AG20443 (cell line): ENCODE measurements around the gene CHIT1.
"Not testable (repeated sequence)": the region's sequence is repeated elsewhere in the genome, so short reads cannot be mapped to it uniquely, and the experiment has no call there.

Experiments used
- DNase-seq: peaks from one replicate; pipeline ENCODE4 v3.0.0; 2012; ENCODE audit warnings: low spot score, mixed read lengths

The CHIT1 gene

DNA sequence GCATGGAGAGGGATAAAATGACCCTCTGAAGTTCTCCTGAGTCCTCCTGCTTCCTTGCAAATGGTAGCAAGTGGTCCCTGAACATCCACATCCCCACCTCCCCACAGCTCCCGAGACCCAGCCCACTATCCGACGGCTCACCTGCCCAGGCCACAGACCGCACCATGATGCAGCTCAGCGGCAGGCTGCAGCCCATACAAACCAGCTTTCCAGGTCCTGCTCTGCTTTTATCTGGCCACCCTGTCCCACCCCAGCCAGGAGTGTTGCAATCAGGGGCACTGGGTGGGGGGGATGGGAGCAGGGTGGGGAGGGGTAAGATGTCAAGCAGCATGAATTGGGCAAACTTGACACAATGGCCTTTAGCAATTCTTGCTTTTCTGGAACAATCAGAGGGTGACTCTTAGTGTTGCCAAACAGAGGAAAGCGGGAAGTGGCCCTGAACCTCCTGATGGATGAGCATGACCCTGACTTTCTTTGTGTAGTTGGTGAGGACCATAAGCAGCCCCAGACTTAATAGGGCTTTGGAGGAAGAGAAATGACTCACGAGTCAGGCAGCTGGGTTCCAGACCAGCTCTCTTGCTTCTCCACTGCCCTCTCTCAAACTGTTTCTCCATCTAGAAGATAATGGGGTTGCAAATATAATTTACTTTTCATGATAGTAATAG is at the start of gene CHIT1:
Gene CHIT1 (minus strand): TSS at position 203 of the 665 bp plus-strand sequence. CDS start 37 bp downstream, at position 166.
- DNase-seq, result peak; percentile 49

DNA sequence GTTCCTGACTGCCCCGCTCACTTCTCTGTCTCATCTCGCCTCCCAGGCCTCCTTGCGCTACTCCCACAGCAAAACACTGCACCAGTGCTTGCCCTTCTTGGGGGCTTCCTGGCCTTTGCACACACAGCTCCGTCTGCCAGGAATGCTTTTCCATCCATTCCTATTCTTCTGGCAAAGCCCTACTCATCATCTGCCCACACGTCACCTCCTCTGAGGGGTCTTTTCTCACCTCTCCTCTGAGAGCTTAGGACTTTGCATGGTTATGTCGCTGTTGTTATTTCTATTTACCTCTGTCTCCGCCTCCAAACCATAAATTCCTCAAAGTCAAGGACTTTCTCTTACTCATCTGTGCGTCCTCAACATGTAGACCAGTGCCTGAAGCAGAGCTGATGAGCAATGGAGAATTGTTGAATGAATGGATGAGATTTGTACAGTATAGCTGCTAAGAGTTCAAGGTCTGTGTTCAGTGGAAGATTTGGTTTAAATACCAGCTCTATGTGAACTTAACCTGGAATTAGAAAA is 49.5 kb upstream of the CHIT1 start:
- DNase-seq, result no peak

DNA sequence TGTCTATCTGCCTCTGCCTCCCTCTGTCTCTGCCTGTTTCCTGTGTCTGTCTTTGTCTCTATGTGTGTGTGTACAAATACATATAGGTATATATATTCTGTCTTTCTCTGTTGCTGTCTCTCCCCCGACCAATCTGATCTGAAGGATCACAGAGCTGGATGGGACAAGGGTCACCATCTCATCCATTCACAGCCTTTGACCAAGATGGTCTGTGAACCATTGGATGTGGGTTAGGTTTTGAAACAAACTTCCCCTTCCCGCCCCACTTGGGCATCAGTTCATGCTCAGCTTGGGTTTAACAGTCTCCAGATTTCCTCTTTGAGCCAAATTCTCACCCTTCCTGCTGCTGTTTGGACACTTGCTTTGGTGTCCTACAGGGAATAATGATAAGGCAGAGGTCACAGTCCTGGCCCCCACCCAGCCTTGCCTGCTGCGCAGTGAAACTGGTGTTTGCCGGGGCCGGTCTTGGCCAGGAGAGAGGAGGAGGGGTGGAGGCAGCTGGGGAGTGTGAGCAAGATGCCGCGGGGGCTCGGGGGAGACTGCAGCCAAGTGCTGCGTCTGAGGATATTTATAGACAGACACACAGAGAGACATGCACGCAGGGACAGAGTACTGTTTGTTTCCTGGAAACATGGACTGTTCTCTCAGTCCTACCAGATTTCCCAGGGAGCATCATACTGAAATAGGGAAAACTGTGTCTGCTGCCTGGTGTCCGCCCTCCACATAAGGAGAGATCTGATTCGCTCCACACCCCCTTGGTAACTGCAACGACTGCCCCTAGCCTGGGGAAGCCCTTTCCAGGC is 48.8 kb upstream of the CHIT1 start:
- DNase-seq, result peak; percentile 88

DNA sequence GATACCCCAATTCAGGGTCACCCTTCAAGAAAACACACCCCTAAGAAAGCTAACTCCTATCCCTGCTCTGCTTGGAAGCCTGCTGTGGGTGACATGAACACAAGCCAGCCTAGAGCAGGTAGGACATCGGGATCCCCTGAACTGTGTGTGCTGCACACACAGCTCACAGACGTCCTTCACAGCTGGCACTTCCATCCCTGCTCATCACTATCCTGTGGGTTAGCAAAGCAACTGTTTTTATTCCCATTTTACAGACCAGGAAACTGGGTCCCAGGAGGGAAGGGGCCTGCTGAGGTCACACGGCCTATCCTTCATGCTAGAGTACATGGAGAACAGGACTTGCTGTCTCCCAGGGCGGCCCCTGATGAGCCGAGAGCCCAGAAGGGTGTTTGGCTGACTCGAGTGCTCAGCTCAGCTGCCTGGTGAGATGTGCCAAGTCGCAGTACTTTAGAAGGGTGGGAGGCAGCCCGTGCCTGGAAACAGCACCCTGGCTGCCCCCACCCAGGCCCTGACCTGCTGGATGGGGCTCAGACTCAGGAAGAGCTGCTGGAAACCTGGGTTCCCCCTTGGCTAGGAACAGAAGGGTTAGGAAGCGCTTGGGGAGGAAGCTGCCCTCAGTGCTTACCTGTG is 47.6 kb upstream of the CHIT1 start:
- DNase-seq, result no peak

DNA sequence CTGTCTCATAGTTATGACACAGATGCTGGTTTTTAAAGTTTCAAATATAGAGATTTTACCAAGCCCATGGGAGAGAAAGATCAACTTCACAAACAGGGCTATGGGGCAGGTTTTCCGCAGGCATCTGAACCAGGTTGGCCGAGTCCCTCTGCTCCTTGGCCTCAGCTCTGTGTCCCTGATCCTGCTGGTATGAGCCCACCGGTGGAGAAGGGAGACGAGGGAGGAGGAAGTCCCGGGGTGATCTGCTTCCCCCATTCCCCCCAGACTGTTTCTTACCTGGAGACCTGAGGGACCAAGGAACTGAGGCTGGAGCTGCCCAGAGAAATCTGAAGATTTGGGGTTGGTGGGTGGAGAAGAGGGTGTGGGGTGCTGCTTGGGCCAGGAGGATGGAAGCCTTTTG is 46.9 kb upstream of the CHIT1 start:
- no peak for DNase-seq

DNA sequence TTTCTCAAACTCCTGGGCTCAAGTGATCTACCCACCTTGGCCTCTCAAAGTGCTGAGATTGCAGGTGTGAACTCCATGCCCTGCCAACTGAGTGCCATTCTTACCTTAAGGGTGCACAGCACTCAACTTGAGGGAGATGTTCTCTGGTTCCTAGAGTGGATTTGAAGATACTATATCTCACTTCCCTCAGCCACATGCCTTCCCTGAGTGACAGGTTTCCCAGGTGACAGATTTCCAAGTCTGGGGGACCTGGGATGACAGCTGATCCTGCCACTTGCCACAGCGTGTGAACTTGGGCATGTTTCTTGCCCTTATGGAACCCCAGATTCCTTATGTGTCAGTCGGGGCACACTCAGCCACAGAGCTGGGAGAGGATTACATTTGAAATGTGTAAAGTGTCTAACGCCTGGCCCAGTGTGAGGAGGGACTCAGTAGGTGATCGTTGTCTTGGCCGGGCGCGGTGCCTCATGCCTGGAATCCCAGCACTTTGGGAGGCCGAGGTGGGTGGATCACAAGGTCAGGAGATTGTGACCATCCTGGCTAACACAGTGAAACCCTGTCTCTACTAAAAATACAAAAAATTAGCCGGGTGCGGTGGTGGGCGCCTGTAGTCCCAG is 46.3 kb upstream of the CHIT1 start:
- DNase-seq, result no peak

DNA sequence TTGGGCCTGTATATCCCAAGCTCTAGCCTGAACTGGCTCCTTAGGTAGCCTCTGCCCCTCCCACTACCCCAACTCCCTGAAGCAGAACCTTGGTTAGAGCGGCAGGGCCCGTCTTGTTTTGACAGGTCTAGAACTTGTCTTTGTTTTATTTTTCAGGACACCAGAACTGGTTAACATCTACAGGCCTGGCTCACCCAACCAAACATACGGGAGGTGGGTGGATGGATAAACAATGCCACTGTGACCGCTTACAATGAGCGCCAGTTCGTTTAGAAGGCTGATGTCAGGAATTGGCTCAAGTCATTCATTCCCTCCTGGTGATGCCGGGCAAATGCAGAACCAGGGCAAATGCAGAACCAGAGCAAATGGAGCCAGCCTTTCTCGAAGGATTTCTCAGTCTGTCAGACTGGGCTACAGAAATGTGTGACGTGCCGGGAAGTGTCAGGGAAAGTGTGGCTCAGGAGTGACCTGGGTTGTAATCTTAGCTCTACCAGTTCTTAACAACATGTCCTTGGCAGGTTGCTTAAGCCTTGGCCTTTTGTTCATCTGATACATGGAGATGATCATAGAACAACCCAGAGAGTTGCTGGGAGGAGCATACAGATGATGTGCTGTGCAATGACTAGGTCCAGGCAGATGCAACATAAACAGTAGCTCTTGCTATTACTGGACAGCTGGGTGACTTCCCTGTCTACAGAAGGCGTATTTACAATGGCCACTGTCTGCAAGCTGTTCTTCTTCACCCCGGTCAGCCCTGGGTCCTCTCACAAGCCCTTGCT is 45.3 kb upstream of the CHIT1 start:
- DNase-seq, result no peak

DNA sequence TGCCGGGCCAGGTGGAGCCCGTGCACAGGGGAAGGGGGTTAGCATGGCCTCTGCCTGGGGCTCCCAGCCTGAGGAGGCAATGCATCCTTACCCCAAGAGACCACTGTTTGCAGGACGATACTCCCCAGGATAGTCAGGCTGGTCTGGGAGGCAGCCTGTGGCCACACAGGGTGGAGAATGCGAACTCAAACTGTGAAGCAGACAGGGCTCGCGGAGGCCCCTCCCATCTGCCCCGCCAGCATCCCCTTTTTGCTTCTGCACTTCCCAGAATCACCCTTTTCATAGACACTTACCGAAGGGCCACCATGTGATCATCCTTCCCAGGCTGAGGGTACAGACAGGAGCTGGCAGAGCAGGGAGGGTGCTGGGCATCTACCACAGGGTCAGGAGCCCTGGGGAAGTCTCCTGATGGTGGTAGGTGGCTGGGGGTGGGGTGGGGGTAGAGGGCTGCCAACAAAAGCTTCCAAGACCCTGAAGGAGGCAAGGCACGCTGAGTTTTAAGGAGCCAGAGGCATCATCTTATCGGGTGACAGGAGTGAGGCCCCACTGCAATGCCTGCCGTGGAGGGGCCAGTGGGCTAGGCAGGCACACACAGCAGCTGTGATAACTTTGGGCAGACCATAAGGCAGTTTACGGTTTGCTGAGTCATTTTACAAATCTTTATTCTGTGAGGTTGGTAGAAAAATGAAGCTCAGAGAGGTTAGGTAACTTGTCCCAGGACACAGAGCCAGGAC is 44.6 kb upstream of the CHIT1 start:
- DNase-seq, result no peak

DNA sequence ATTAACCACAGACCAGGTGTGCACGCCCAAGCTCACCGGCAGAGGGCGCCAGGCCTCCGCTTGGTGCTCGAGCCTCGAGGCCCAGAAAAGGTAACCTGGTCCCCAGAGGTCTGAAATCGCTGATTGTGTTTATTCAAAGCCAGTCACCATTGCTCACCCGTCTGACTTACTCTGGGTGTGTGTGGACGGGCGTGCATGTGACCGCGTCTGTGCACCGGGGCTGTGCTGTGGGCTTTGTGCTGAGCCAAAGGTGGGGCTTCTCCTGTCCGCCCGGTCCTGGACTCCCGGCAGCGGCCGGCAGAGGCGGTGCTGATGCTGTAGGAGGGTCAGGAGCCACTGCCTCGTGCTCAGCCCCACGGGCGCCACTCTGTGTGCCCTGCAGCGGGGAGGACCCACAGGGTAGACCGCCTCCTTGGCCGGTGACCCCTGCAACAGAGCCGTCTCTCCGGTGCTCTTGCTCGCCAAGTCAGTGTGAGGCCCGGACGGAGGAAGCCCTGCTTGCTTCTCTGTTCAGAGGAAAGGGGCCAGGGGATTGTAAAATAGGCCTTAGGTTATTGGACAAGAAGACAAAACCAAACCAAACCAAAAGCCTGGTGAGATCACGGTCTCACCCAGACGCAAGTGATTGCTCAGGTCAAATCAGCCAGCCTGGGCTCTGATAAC is 43.9 kb upstream of the CHIT1 start:
- peak; percentile 75 for DNase-seq

DNA sequence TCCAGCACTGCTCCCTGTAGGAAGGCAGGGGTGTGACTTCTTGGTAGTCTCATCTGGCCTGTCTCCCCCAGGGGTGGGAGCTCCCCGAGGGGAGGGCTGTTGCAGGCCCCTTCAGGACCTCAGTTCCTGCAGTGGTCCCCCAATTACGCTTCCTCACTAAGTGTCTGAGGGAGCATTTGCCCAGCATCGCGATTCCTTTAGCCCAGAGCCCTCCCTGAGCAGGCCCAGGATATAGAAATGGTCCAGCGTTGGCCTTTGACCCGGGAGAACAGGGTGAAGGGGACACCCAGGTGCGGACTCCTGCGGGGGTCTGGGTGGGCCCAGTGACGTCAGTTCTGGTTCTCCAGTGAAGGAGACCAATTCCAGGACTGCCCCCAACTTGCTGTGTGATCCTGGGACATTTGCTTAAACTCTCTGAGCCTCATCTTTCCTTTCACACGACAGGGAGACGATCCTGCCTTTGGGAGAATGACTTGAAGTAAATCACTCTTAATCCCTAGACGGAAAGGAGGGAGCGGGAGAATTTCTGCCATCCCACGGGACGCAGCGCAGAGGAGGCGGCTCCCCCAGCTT is 43.2 kb upstream of the CHIT1 start:
- DNase-seq, result no peak

DNA sequence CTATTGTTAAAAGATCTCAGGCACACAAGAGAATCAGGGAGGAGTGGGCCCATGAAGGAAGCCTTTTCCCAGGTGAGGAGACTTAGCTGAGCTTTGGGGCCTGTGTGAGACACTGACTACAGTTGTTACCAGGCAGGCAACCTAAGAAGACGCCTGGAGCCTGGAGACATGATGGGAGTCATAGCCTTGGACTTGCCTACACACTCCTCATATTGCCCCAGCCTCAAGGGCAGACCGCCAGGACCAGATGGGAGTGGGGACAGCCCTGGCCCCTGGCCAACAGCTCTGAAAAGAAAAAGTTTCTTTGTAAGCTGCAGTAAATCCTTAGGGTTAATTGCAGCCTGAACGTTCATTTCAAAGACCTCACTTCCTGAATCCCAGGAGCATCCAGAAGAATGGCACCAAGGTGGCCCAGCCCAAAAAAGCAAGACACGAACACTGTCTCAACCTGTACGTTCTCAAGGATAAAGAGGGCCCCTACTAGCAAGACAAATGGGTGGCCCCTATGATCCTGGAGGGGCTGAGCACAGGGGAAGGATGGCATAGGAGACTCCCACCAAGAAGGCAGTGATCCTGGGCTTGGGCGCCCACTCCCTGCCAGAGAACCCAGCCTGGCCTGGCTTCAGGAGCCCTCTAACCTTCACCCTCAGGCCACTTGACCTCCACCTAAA is 42.6 kb upstream of the CHIT1 start:
- no peak for DNase-seq

DNA sequence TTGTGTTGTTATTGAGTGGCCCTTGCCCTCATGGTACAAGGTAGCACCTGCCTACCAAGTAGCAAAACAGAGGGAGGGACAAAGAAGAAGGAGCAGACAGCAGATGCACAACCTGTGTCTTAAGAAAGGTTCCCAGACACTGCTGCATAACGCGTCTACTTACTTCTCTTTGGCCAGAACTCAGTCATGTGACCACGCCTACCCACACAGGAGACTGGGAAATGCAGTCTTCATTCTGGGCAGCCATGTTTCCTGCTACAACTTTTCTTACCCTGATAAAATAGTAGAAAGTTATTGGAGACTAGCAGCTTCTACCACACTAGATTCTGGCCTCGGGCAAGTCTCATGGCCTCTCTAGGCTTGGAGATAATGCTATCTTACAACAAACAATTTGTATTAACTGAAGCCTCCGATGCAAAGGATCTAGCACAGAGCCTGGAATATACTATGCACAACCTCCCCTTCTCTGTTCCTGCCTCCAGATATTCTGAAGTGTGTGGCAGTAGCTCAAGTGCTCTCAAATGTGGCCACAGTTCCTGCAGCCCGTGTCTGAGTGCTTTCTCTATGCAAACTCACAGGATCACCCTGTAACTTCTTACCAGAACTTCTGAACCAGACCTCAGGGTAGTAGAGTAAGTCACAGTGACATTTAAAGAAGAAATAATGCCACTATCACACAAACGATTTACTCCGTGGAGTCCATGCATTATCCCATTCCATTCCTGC is 41.7 kb upstream of the CHIT1 start:
- peak; percentile 58 for DNase-seq

DNA sequence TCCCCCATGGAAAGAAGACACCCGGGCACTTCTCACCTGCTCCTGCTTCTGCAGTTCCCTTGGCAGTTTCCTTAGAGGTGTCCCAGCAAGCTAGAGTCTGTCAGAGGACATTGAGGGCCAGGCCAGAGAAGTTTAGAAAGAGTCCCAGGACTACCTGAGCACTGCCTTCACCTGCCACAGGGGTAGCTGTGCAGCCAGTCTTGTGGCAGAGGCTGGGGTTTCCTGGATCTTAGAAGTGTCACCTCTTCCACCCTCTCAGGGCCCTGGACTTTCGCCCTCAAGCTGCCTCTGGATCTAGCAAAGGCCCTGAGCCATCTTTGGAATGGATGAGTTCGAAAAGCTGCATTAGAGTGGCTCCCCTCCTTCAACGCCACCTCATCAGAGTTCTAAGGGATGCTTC is 41.0 kb upstream of the CHIT1 start:
- DNase-seq, result no peak

DNA sequence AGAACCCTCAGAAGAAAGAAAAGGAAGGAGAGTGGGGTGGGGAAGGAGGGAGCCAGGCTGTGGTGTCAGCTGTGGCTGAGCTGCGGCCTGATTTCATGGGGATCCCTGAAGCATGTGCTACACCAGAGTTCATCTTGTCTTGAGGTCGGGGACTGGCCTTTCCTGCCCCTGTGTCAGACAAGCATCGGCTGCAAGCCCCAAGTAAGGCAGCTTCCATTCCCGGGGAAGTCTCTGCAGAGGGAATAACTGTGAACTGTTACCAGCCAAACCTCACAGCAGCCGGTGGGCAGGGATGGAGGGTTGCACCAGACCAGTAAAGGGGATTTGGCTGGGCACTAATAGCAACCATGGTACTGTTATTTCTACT is 40.2 kb upstream of the CHIT1 start:
- no peak for DNase-seq

DNA sequence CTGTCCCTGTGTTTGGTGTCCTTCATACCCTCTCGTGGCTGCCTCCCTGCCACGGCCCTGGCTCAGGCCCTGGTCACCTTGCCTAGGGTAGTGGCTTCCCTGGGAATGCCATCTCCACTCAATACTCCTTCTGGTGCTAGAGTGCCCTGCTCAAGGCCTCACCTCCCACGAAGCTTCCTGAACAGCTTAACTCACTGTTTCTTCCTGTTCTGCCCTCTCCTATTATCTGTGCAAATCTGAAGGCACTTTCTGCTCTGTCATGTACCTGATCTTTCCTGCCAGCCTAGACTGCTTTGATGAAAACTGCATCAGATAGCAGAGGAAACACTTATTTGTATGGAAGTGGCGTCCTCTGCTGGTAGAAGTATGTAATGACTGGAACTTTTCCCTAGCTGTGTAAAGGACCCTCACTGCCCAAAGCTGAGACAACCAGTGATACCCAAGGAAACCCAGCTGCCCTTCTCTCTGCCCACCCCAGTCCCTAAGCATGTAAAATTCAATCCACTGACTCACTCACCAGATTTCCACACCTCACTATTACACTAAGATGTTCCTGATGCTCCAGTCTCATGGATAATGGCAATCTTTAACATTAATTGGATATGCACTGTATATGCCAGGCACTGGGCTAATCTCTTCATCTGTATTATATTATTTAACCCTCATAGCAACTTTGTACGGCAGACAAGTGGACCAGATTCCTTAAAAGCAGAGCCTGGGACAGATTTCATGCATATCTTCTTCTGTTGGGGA is 39.6 kb upstream of the CHIT1 start:
- peak; percentile 67 for DNase-seq

DNA sequence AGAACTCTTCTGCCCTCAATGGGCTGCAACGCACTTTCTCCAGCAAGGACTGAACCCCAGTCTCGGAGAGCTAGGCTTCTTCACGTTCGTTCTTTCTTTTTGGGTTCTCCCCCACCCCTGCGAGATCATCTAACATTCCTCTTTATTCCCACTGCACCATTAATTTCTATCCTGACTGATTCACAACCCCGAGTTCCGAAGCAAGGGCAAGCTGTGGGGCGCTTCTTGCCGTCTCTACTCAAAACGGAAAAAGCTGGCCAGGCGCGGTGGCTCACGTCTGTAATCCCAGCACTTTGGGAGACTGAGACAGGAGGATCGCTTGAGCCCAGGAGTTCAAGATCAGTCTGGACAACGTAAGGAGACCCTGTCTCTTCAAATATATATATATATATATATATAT is 38.4 kb upstream of the CHIT1 start:
- no peak for DNase-seq

DNA sequence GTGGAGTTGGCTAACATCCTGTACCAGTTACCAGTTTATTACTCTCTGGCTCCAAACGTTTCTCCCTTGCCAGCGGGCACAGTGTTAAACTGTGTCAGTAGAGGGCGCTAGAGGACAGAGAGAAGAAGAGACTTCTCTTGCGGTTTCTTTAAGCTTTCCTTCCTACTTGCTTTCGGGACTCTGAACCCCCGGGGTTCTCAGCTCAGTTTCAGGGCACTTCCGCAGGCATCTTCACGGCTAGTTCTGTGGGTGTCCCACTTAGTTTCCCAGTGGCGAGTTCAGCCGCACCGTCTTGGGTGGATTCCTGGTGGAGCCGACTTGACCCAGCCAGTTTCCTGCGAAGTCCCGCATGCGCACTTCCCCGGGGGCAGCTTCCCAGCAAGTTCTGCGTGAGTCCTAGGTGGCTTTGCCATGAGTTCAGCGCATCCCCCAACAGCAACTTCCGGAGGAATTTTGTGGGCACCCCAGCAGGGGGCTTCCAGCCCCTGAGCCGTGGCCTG is 37.9 kb upstream of the CHIT1 start:
- DNase-seq, result peak; percentile 94

DNA sequence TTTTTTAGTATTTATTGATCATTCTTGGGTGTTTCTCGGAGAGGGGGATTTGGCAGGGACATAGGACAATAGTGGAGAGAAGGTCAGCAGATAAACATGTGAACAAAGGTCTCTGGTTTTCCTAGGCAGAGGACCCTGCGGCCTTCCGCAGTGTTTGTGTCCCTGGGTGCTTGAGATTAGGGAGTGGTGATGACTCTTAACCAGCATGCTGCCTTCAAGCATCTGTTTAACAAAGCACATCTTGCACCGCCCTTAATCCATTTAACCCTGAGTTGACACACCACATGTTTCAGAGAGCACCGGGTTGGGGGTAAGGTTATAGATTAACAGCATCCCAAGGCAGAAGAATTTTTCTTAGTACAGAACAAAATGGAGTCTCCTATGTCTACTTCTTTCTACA is 36.7 kb upstream of the CHIT1 start:
- DNase-seq, result not testable (repeated sequence)
